SK-N-SH (cell line): ENCODE measurements around the gene SLITRK2. TPM values are rescaled to one million over a fixed set of nuclear protein-coding genes. Genes with fewer than 3 reads are reported as not detected.

Source experiments
- CTCF ChIA-PET: fragments of 300-600, 350-600 bp; formaldehyde crosslinking; extraction: SDS; loops from one replicate; lab custom pipeline; 2021; lab: Yijun Ruan, JAX
- POLR2A ChIA-PET: fragments of 350-600 bp; sonication (Branson Sonifier 250); formaldehyde crosslinking; extraction: SDS; loops from one replicate; lab custom pipeline; 2020; ENCODE audit warnings: antibody characterized with exemption, inconsistent platforms; lab: Yijun Ruan, JAX
- DNase-seq: peaks from one replicate; pipeline ENCODE4 v3.0.0; 2012
- H2AFZ ChIP-seq: fragments of 200-600 bp; sonication (generic); 2 replicates; pipeline ENCODE4 v1.8.1; 2016; ENCODE audit warnings: antibody characterized with exemption, mild to moderate bottlenecking, low read depth
- H3F3A ChIP-seq: fragments of 200-600 bp; sonication (generic); replicated peaks from 2 replicates; pipeline ENCODE3; 2016; ENCODE audit warnings: antibody characterized with exemption, mild to moderate bottlenecking; ENCODE audit not compliant: insufficient read depth
- H3K27ac ChIP-seq, 2 experiments: fragments of 200-500 bp in 1 of 2; fragments of 200-600 bp in 1 of 2; sonication (Bioruptor generic) in 1 of 2; sonication (generic), shearing (Covaris generic) in 1 of 2; 2 replicates each; pipeline versions ENCODE4 v1.5.1 to v1.6.1; 2014 to 2016; ENCODE audit warnings: low read depth in 2 of 2, inconsistent platforms in 1 of 2, low read length in 1 of 2, mild to moderate bottlenecking in 1 of 2, mixed read lengths in 1 of 2
- H3K27me3 ChIP-seq: fragments of 200-600 bp; sonication (generic), shearing (Covaris generic); 2 replicates; pipeline ENCODE4 v1.6.1; 2016; ENCODE audit warnings: mixed run types; ENCODE audit not compliant: insufficient read depth
- H3K36me3 ChIP-seq, 2 experiments: fragments of 200-500 bp in 1 of 2; fragments of 200-600 bp in 1 of 2; sonication (Bioruptor generic) in 1 of 2; sonication (generic) in 1 of 2; replicated peaks in 1 of 2; 2 replicates each; pipeline versions ENCODE3 to v1.5.1; 2014 to 2016; ENCODE audit warnings: low read length in 1 of 2, mild to moderate bottlenecking in 1 of 2; ENCODE audit not compliant: insufficient read depth in 2 of 2, control insufficient read depth in 1 of 2
- H3K4me1 ChIP-seq, 2 experiments: fragments of 200-500 bp in 1 of 2; fragments of 200-600 bp in 1 of 2; sonication (Bioruptor generic) in 1 of 2; sonication (generic), shearing (Covaris generic) in 1 of 2; 2 replicates each; pipeline versions ENCODE4 v1.5.1 to v1.6.1; 2014 to 2016; ENCODE audit warnings: low read depth in 1 of 2, low read length in 1 of 2, mixed run types in 1 of 2; ENCODE audit not compliant: insufficient read depth in 2 of 2, control insufficient read depth in 1 of 2
- H3K4me2 ChIP-seq: fragments of 200-600 bp; sonication (generic), shearing (Covaris generic); 2 replicates; pipeline ENCODE4 v1.6.1; 2017; ENCODE audit warnings: mixed run types
- H3K4me3 ChIP-seq, 2 experiments: fragments of 200-500 bp in 1 of 2; fragments of 200-600 bp in 1 of 2; sonication (Bioruptor generic) in 1 of 2; sonication (generic), shearing (Covaris generic) in 1 of 2; 2 replicates each; pipeline versions ENCODE4 v1.5.1 to v1.8.1; 2014 to 2016; ENCODE audit warnings: low read depth in 2 of 2, inconsistent platforms in 1 of 2, low read length in 1 of 2, mild to moderate bottlenecking in 1 of 2, mixed read lengths in 1 of 2, moderate library complexity in 1 of 2
- H3K79me2 ChIP-seq: fragments of 200-600 bp; sonication (generic); 2 replicates; pipeline ENCODE4 v1.8.1; 2017; ENCODE audit warnings: mild to moderate bottlenecking; ENCODE audit not compliant: insufficient read depth
- H3K9ac ChIP-seq: fragments of 200-600 bp; sonication (generic); 2 replicates; pipeline ENCODE4 v1.6.1; 2017; ENCODE audit warnings: mixed run types
- H3K9me2 ChIP-seq: fragments of 200-600 bp; sonication (generic); 2 replicates; pipeline ENCODE4 v1.6.1; 2017; ENCODE audit warnings: mixed run types
- H3K9me3 ChIP-seq: fragments of 200-600 bp; sonication (generic); 2 replicates; pipeline ENCODE4 v1.6.1; 2017; ENCODE audit warnings: mixed run types, mild to moderate bottlenecking, moderate library complexity
- H4K20me1 ChIP-seq: fragments of 200-600 bp; sonication (generic); 2 replicates; pipeline ENCODE4 v1.6.1; 2017; ENCODE audit warnings: mild to moderate bottlenecking, mixed run types; ENCODE audit not compliant: insufficient read depth
- EP300 ChIP-seq, 2 experiments: IDR thresholded peaks; 2 replicates each; pipeline versions ENCODE4 v1.4.0 to v1.6.1; 2012; ENCODE audit warnings: borderline replicate concordance in 1 of 2, low read depth in 1 of 2, low read length in 1 of 2
- EZH2phosphoT487 ChIP-seq: fragments of 200-600 bp; sonication (generic); IDR thresholded peaks from 2 replicates; pipeline ENCODE4 v1.6.1; 2017; ENCODE audit warnings: low read depth, mixed run types, mild to moderate bottlenecking, antibody characterized with exemption, moderate library complexity, borderline replicate concordance
- FOSL2 ChIP-seq: IDR thresholded peaks from 2 replicates; pipeline ENCODE4 v1.4.0; 2012; ENCODE audit warnings: low read depth, mild to moderate bottlenecking, moderate library complexity, borderline replicate concordance
- GATA2 ChIP-seq: sonication (generic); formaldehyde crosslinking; IDR thresholded peaks from 2 replicates; pipeline ENCODE4 v1.5.0; 2020; ENCODE audit warnings: mild to moderate bottlenecking, missing genetic modification reagents
- NFIC ChIP-seq: IDR thresholded peaks from 2 replicates; pipeline ENCODE4 v1.4.0; 2012; ENCODE audit warnings: borderline replicate concordance
- POLR2AphosphoS5 ChIP-seq: IDR thresholded peaks from 2 replicates; pipeline ENCODE4 v1.6.1; 2012; ENCODE audit warnings: low read depth, low read length
- RAD21 ChIP-seq: IDR thresholded peaks from 2 replicates; pipeline ENCODE4 v1.6.1; 2012; ENCODE audit warnings: mild to moderate bottlenecking, low read length
- RFX5 ChIP-seq: IDR thresholded peaks from 2 replicates; pipeline ENCODE4 v1.6.1; 2012; ENCODE audit warnings: mild to moderate bottlenecking, improper control_type of control experiment, low read length
- TAF1 ChIP-seq: IDR thresholded peaks from 2 replicates; pipeline ENCODE4 v1.6.1; 2012; ENCODE audit warnings: low read depth, mild to moderate bottlenecking, low read length, moderate library complexity, borderline replicate concordance
- TCF12 ChIP-seq: IDR thresholded peaks from 2 replicates; pipeline ENCODE4 v1.4.0; 2012
- TEAD4 ChIP-seq: IDR thresholded peaks from 2 replicates; pipeline ENCODE4 v1.4.0; 2012; ENCODE audit warnings: mild to moderate bottlenecking, borderline replicate concordance; ENCODE audit not compliant: insufficient read depth
- YY1 ChIP-seq: IDR thresholded peaks from 2 replicates; pipeline ENCODE4 v1.4.0; 2012; ENCODE audit warnings: low read depth, mild to moderate bottlenecking
- WGBS: methylation state at CpG from one replicate; pipeline ENCODE4 v1.1.6; 2017; ENCODE audit warnings: low lambda C conversion rate; 5-methylcytosine and 5-hydroxymethylcytosine counted together
- polyA plus RNA-seq, 3 experiments: library from polyadenylated mRNA; depleted of rRNA; stranded (reverse); fragments of >200 nt; gene quantifications; 2 replicates each; pipeline ENCODE4 v1.2.3, GENCODE V29; 2012
- TF ChIP-seq, protein P1 (sequence below): fragments of 150-350 bp; IDR thresholded peaks from 2 replicates; pipeline ENCODE4 v1.6.1; 2017; ENCODE audit warnings: antibody characterized with exemption, low read length, low read depth, borderline replicate concordance
- TF ChIP-seq, protein P2 (sequence below): fragments of 200-600 bp; sonication (generic); IDR thresholded peaks from 2 replicates; pipeline ENCODE4 v1.6.1; 2017; ENCODE audit warnings: antibody characterized with exemption, mild to moderate bottlenecking, moderate library complexity
- TF ChIP-seq, protein P3 (sequence below): IDR thresholded peaks from 2 replicates; pipeline ENCODE4 v1.4.0; 2012; ENCODE audit warnings: low read depth, borderline replicate concordance
- TF ChIP-seq, protein P4 (sequence below): fragments of 150-350 bp; IDR thresholded peaks from 2 replicates; pipeline ENCODE4 v1.6.1; 2016; ENCODE audit warnings: mild to moderate bottlenecking, low read depth, low read length
- TF ChIP-seq, protein P5 (sequence below): IDR thresholded peaks from 2 replicates; pipeline ENCODE4 v1.4.0; 2012; ENCODE audit warnings: low read depth

The SLITRK2 gene
- polyA plus RNA-seq, 1 of the 3 experiments (the other 2 are of a cell fraction): not detected

DNA sequence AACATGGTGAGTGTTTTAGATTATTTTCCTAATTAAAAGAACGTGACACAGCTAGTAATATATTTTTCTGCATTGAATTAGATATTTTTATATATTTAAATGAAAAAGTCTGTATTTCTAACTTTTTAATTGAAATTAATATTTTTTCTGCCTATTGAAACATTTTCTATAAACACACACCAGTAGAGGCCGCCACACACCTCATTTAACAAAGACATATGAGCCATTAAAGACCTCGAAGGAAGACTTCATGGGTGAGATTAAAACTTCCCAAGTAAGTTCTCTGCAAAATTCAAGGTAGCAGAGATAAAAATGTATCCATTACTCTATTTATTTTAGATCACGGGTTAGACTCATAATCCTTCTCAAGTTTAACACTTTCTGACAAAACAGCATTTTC is 8.3 kb downstream of the SLITRK2 start:
- H3K36me3 ChIP-seq: no peaks in the 10 kb centered on the region
- no peaks in the 10 kb centered on the region for H3F3A ChIP-seq
- no peaks in the 10 kb centered on the region for H3K9me3 ChIP-seq
- WGBS: under 1% methylated on average over 4 of the region's 4 CpGs
- H4K20me1 ChIP-seq: no peaks in the 10 kb centered on the region
- TF ChIP-seq, protein P1, sequence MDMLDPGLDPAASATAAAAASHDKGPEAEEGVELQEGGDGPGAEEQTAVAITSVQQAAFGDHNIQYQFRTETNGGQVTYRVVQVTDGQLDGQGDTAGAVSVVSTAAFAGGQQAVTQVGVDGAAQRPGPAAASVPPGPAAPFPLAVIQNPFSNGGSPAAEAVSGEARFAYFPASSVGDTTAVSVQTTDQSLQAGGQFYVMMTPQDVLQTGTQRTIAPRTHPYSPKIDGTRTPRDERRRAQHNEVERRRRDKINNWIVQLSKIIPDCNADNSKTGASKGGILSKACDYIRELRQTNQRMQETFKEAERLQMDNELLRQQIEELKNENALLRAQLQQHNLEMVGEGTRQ: no peak
- TF ChIP-seq TCF12 (no peak), FOSL2 (no peak), YY1 (no peak), POLR2AphosphoS5 (no peak), EP300 (IDR thresholded peaks at IDR 0.05; ENCODE audit: borderline replicate concordance in 1 of 2, low read depth in 1 of 2, low read length in 1 of 2) (no peak), RAD21 (peak; percentile 50; the same call in 1 of the 2 replicates), NFIC (no peak), RFX5 (no peak), TEAD4 (no peak), GATA2 (no peak), EZH2phosphoT487 (no peak), TAF1 (no peak)
- TF ChIP-seq, protein P2, sequence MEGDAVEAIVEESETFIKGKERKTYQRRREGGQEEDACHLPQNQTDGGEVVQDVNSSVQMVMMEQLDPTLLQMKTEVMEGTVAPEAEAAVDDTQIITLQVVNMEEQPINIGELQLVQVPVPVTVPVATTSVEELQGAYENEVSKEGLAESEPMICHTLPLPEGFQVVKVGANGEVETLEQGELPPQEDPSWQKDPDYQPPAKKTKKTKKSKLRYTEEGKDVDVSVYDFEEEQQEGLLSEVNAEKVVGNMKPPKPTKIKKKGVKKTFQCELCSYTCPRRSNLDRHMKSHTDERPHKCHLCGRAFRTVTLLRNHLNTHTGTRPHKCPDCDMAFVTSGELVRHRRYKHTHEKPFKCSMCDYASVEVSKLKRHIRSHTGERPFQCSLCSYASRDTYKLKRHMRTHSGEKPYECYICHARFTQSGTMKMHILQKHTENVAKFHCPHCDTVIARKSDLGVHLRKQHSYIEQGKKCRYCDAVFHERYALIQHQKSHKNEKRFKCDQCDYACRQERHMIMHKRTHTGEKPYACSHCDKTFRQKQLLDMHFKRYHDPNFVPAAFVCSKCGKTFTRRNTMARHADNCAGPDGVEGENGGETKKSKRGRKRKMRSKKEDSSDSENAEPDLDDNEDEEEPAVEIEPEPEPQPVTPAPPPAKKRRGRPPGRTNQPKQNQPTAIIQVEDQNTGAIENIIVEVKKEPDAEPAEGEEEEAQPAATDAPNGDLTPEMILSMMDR: peak; percentile 54
- TF ChIP-seq, protein P3, sequence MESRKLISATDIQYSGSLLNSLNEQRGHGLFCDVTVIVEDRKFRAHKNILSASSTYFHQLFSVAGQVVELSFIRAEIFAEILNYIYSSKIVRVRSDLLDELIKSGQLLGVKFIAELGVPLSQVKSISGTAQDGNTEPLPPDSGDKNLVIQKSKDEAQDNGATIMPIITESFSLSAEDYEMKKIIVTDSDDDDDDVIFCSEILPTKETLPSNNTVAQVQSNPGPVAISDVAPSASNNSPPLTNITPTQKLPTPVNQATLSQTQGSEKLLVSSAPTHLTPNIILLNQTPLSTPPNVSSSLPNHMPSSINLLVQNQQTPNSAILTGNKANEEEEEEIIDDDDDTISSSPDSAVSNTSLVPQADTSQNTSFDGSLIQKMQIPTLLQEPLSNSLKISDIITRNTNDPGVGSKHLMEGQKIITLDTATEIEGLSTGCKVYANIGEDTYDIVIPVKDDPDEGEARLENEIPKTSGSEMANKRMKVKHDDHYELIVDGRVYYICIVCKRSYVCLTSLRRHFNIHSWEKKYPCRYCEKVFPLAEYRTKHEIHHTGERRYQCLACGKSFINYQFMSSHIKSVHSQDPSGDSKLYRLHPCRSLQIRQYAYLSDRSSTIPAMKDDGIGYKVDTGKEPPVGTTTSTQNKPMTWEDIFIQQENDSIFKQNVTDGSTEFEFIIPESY: no peak
- TF ChIP-seq, protein P4, sequence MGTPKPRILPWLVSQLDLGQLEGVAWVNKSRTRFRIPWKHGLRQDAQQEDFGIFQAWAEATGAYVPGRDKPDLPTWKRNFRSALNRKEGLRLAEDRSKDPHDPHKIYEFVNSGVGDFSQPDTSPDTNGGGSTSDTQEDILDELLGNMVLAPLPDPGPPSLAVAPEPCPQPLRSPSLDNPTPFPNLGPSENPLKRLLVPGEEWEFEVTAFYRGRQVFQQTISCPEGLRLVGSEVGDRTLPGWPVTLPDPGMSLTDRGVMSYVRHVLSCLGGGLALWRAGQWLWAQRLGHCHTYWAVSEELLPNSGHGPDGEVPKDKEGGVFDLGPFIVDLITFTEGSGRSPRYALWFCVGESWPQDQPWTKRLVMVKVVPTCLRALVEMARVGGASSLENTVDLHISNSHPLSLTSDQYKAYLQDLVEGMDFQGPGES: no peak
- TF ChIP-seq, protein P5, sequence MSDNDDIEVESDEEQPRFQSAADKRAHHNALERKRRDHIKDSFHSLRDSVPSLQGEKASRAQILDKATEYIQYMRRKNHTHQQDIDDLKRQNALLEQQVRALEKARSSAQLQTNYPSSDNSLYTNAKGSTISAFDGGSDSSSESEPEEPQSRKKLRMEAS: no peak
- no peak overlapping the region for H3K4me3 ChIP-seq
- no peaks in the 10 kb centered on the region; the same call in 1 of the 2 replicates for H3K27me3 ChIP-seq
- POLR2A ChIA-PET: no interaction called here
- H3K9me2 ChIP-seq: no peaks in the 10 kb centered on the region
- no peak overlapping the region for H3K27ac ChIP-seq
- DNase-seq: no peak
- H3K4me2 ChIP-seq: no peak overlapping the region
- H3K4me1 ChIP-seq: no peaks in the 10 kb centered on the region
- H3K79me2 ChIP-seq: no peaks in the 10 kb centered on the region
- CTCF ChIA-PET: interaction anchor here (1.0 to 1.5 kb wide), 2 partner anchors 11 to 12 kb away, joined by 4 read pairs; no protein-coding TSS in a partner anchor
- H3K9ac ChIP-seq: no peak overlapping the region
- no peak overlapping the region for H2AFZ ChIP-seq
